ENCODE results near the gene TBC1D22A. TPM values are rescaled to one million over a fixed set of nuclear protein-coding genes. Genes with fewer than 3 reads are reported as not detected.

The TBC1D22A gene
- total RNA-seq, 2 donors from 2014 or later = 21.5 to 23.1 TPM

DNA sequence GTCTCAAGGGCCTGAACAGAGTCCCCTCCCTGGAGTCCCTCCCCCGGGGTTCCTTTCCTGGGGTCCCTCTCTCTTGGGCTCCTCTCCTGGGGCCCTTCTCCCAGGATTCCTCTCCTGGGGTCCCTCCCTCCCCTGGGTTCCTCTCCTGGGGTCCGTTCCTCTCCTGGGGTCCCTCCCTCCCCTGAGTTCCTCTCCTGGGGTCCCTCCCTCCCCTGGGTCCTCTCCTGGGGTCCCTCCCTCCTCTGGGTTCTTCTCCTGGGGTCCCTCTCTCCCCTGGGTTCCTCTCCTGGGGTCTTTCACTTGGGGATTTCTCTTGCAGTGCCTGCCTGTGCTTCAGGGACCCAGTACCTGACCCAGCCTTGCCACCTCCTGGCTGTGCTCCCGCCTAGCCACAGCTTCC is 386.1 kb downstream of the TBC1D22A start:
- Histone ChIP-seq H3K4me3 (no peak overlapping the region), H3K36me3 (replicated peaks in 1 of 2; ENCODE audit: insufficient read depth in 1 of 2, low read depth in 2 of 2) (no peaks in the 10 kb centered on the region), H3K4me1 (peaks cover 24% of the 10 kb centered on the region), H3K27ac (no peak overlapping the region), H3K27me3 (no peaks in the 10 kb centered on the region), H3K9me3 (no peaks in the 10 kb centered on the region)
- WGBS, 2 donors = 93% methylated on average over 2 to 3 of the region's 3 CpGs
- ATAC-seq = no peak
- intact Hi-C loops (cut with DNase I) = no loop called here
- TF ChIP-seq POLR2A (IDR thresholded peaks at IDR 0.05) = no peak
- TF ChIP-seq, protein P1, sequence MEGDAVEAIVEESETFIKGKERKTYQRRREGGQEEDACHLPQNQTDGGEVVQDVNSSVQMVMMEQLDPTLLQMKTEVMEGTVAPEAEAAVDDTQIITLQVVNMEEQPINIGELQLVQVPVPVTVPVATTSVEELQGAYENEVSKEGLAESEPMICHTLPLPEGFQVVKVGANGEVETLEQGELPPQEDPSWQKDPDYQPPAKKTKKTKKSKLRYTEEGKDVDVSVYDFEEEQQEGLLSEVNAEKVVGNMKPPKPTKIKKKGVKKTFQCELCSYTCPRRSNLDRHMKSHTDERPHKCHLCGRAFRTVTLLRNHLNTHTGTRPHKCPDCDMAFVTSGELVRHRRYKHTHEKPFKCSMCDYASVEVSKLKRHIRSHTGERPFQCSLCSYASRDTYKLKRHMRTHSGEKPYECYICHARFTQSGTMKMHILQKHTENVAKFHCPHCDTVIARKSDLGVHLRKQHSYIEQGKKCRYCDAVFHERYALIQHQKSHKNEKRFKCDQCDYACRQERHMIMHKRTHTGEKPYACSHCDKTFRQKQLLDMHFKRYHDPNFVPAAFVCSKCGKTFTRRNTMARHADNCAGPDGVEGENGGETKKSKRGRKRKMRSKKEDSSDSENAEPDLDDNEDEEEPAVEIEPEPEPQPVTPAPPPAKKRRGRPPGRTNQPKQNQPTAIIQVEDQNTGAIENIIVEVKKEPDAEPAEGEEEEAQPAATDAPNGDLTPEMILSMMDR (IDR thresholded peaks at IDR 0.05) = no peak
- DNase-seq = no peak

DNA sequence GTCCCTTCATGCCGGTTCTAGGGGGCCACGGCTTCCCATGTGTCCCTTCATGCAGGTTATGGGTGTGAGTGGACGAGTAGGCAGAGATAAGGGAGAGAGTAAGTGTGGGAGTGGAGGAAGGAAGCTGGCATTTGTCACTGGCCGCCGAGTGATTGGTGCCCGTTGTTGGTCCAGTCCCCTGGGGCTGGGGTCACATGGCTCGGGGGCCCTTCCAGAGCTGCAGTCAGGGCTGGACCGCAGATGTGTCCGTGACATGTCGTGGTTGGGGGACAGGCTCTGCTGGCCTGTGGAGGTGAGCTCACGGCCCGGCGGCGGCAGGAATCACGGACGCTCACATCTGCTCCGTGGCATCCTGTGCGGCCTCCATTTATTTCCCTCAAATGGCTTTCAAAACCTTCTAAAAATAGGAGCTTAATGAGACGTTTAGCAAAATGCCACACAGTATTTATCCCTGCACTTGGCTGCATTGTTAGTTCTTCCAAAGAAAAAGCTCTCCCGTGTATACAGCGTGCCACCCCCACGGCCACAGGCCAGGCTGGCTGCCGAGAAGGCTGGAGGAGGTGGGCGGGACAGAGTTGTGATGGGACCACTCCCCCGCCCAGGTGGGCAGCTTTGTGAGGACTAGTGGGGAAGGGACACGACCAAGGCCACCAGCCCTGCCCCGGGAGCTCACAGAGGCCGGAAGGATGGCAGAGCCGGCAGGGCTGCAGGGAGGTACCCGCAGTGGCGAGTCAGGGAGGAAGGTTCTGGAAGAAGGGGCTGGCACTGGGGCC is 386.7 kb downstream of the TBC1D22A start:
- Histone ChIP-seq H3K27ac (no peak overlapping the region), H3K27me3 (no peaks in the 10 kb centered on the region), H3K4me1 (peaks cover 23% of the 10 kb centered on the region), H3K4me3 (no peak overlapping the region), H3K36me3 (replicated peaks in 1 of 2; ENCODE audit: insufficient read depth in 1 of 2, low read depth in 2 of 2) (no peaks in the 10 kb centered on the region), H3K9me3 (no peaks in the 10 kb centered on the region)
- 77 to 93% methylated on average over 28 to 31 of the region's 31 CpGs for WGBS, 2 donors
- intact Hi-C loops (cut with DNase I) = no loop called here
- TF ChIP-seq, protein P1 (IDR thresholded peaks at IDR 0.05) = no peak
- DNase-seq (no peak), ATAC-seq (no peak)

DNA sequence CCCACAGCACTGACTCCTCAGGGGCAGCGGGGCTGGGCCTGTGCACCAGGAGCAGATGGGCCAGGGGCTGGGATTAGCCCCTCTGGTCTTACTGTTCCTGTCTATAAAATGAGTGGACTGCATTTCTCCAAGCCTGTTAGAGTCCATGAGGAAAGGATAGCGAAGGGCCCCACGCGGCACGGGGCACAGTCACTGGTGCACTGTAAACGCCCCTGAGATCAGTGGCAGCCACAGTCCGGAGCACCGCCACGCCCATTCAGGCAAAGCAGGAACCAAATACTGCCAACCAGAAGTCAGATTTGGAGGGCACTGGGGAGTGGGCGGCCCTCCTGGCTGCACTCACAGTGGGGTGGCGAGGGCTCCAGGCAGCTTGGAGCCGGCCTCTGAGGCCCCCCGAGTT is 387.5 kb downstream of the TBC1D22A start:
- no peaks in the 10 kb centered on the region for H3K36me3 ChIP-seq (replicated peaks in 1 of 2; ENCODE audit: insufficient read depth in 1 of 2, low read depth in 2 of 2)
- H3K4me3 ChIP-seq = no peak overlapping the region
- H3K27me3 ChIP-seq = no peaks in the 10 kb centered on the region
- intact Hi-C loops (cut with DNase I) = loop anchor here (10.0 kb wide), 1 partner anchor 45 kb away; no protein-coding TSS in a partner anchor
- H3K9me3 ChIP-seq = no peaks in the 10 kb centered on the region
- ATAC-seq (no peak), DNase-seq (no peak)
- peaks cover 25% of the 10 kb centered on the region for H3K4me1 ChIP-seq
- TF ChIP-seq POLR2A (IDR thresholded peaks at IDR 0.05) = no peak
- TF ChIP-seq, protein P1 (IDR thresholded peaks at IDR 0.05) = no peak
- 95 to 99% methylated on average over 12 to 13 of the region's 13 CpGs for WGBS, 2 donors
- H3K27ac ChIP-seq = no peak overlapping the region

DNA sequence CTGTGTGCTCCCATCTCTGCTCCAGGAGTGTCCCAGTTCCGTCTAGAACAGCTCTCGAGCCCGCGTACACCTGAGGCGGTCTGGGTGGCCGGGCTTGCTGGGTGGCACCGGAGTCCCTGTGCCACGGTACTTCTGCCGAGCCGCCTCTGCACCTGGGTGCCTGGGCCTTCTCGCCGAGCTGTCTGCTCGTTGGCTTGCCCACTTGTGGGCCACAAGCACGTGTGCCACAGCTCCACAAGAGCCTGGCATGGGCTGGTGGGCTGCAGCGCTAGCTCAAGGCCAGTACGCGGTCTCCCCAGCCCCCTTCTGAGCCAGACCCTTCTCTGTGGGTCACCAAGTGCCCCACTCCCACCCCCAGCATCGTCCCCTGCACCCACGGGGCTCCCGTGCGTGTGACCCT is 388.0 kb downstream of the TBC1D22A start:
- intact Hi-C loops (cut with DNase I) = loop anchor here (10.0 kb wide), 1 partner anchor 46 kb away; no protein-coding TSS in a partner anchor
- DNase-seq (no peak), ATAC-seq (no peak)
- WGBS, 2 donors = 90 to 96% methylated on average over 2 to 14 of the region's 21 CpGs
- no peak for TF ChIP-seq POLR2A (IDR thresholded peaks at IDR 0.05)
- TF ChIP-seq, protein P1 (IDR thresholded peaks at IDR 0.05) = no peak
- Histone ChIP-seq H3K4me1 (peaks cover 25% of the 10 kb centered on the region), H3K9me3 (no peaks in the 10 kb centered on the region), H3K27ac (no peak overlapping the region), H3K4me3 (no peak overlapping the region), H3K36me3 (replicated peaks in 1 of 2; ENCODE audit: insufficient read depth in 1 of 2, low read depth in 2 of 2) (no peaks in the 10 kb centered on the region), H3K27me3 (no peaks in the 10 kb centered on the region)

DNA sequence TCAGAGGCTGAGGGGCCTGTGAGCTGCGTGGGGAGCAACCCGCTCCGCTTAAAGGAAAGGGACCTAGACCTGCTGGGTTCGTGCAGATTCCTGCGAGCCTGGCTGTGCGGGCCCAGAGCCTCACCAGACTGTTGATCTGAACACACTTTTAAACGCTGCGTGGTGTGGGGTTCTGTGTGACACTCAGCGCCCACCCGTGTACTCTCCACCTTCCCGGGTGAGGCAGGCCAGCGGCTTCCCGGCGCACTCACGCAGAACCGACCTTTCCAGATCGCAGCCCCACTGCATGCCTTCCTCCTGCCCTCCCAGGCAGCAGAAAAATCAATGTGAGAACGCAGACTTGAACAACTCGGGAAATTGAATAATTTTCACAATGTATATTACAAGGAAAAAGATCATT is 388.6 kb downstream of the TBC1D22A start:
- no peaks in the 10 kb centered on the region for H3K9me3 ChIP-seq
- H3K4me1 ChIP-seq = peaks cover 30% of the 10 kb centered on the region
- no peaks in the 10 kb centered on the region for H3K27me3 ChIP-seq
- no peak overlapping the region for H3K27ac ChIP-seq
- no peak overlapping the region for H3K4me3 ChIP-seq
- no peak for TF ChIP-seq POLR2A (IDR thresholded peaks at IDR 0.05)
- TF ChIP-seq, protein P1 (IDR thresholded peaks at IDR 0.05) = no peak
- intact Hi-C loops (cut with DNase I) = loop anchor here (10.0 kb wide), 1 partner anchor 46 kb away; no protein-coding TSS in a partner anchor
- WGBS, 2 donors = 88 to 95% methylated on average over 14 to 19 of the region's 19 CpGs
- H3K36me3 ChIP-seq (replicated peaks in 1 of 2; ENCODE audit: insufficient read depth in 1 of 2, low read depth in 2 of 2) = no peaks in the 10 kb centered on the region
- ATAC-seq (no peak), DNase-seq (no peak)
